GM12891 (cell line): ENCODE data around the gene YAE1.

ENCODE experiments used
- POLR2A ChIP-seq: IDR thresholded peaks from 2 replicates; pipeline ENCODE4 v1.6.1; 2011; ENCODE audit warnings: low read depth, low read length, control low read depth
- POLR2AphosphoS5 ChIP-seq: IDR thresholded peaks from 2 replicates; pipeline ENCODE4 v1.6.1; 2011; ENCODE audit warnings: low read depth, low read length, control low read depth
- SPI1 ChIP-seq: IDR thresholded peaks from 2 replicates; pipeline ENCODE4 v1.6.1; 2011; ENCODE audit warnings: low read depth, low read length, control low read depth
- TAF1 ChIP-seq: IDR thresholded peaks from 2 replicates; pipeline ENCODE4 v1.6.1; 2011; ENCODE audit warnings: low read depth, low read length, control low read depth

DNA sequence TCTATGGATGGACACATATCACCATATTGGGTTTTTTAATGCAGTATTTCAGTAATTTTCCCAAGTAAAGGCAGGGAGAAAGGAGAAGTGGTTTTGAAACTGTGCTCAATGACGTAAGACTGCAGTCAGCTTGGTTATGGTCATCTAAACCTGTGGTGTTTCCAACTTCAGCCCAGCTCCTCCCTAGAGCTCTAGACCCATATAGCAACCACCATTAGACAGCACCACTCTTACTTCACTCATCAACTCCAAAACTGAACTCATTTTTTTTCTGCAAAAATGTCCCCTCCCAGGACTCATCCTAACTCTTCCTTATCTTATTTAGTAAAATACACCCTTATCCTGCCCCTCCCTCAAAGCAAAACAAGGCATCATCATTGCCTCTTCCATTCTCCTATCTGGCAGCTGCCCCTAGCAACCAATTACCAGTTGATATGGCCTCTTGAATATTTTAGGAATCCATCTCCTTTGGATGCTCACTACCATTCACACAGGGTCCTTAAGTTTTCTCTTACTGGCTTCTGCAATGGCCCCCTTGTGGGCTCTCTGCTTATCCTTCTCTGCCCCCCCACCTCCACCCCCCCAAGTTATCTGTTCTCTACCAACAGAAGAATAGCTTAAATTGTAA, 55.7 kb downstream of the YAE1 start:
- TF ChIP-seq TAF1 (no peak), POLR2AphosphoS5 (no peak; the same call in 1 of the 2 replicates), POLR2A (peak; percentile 38; the same call in 1 of the 2 replicates), SPI1 (peak; percentile 95)
